GM10847 (cell line): Measurements from ENCODE around the gene CAPZA2.

Experiments used
- POLR2A ChIP-seq: IDR thresholded peaks from 2 replicates; pipeline ENCODE4 v1.6.1; 2011; ENCODE audit not compliant: insufficient read length; ENCODE audit errors: extremely low read depth

Gene CAPZA2

DNA sequence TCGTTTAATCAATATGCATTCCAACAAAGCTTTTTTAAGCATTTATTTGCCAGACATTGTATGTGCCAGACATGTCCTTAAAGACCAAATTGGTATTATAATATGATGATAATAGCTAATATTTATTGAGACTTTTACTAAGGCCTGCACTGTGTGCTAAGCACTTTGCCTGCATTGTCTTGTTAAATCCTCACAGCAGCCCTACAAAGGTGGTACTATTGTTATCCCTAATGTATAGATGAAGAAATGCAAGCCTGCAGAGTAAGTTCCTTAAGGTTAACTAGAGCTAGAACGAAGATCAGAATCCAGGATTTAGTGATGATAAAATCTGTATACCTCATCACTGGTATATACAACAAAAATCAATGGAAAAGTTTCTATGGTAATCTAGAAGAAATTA is 5.3 kb upstream of the CAPZA2 start:
- no peak for TF ChIP-seq POLR2A

DNA sequence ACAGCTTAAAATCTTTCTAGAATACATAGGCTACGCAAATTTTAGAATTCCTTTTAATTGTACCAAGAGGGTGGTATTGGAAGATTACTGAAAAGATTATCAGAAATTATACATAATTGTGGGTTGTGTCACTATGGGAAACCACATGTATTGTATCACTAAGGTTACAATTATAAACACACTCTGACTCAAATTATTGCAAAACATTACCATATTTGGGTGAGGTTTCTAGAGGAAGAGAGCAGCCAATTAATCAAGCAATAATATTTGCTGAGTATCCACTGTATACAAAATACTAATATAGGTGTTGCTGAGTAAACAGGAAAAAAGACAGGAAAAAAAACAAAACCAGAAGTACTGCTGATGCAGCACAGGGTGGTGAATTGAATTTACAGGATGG is 3.1 kb upstream of the CAPZA2 start:
- no peak for TF ChIP-seq POLR2A

DNA sequence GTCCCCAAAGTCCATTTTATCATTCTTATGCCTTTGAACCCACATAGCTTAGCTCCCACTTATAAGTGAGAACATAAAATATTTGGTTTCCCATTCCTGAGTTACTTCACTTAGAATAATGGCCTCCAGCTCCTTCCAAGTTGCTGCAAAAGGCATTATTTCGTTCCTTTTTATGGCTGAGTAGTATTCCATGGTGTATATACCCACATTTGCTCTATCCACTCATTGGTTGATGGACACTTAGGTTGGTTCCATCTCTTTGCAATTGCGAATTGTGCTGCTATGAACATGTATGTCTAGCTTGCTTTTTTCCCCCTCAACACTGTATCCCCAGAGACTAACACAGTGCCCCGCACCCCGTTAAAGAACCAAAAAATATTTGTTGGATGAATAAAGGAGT is 670 bp upstream of the CAPZA2 start:
- TF ChIP-seq POLR2A: no peak

DNA sequence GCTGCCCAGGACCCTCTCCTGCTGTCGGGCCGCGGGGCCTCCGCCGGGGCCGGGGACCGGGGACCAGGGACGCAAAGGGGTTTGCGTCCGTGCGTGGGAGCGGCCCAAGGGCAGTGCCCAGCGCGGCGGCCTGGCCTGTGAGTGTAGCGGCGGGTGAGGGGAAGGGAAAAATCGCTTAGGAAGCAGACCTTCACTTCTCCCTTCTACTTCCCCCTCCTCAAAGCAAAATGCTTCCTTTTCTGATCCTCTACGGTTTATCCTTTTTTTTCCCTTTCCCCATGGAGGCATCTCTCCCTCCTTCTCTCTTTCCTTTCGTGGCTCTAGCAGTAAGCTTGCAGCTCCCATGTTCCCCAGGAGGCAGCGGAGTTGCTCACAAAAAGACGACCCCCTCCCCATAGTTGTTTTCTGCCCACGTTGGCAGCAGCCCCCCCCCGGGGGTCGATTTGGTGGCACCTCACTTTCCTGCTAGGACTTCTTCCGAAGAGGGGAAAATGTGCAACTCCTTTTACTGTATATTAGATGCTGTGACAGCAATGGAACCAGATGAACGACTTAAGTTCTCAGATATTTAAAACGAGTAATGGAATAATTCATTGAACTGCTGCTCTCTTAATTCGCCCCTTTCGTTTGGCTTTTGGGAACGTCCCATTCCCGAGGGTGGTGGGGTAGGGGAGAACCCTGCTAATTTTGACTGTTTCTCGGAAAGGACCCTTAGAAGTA is 724 bp downstream of the CAPZA2 start:
- TF ChIP-seq POLR2A: no peak

DNA sequence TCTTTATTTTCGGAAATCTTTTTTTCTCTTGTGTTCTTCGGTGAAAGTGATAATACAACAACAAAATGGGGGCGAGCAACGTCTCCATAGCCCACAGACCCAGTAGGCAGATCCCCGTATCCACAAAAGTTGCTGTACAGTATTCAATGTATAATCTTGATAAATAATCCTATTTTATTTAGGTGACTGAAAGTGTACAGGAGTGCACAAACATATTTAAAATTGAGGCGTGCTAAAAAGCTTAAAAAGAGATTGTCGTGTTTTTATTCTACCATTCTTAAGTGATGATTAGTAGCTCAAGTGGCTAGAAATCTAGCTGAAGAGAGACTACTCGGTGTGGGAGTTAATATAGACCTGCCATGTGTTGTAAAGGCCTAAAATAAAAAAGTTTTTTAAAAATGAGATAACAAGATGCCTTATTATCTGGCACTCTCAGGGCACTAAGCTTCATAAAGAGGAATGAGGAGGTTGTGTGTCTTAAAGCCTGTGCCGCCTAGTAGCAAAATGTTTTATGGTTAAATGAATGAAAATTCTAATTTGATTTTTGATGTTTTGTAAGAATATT is 1.6 kb downstream of the CAPZA2 start:
- TF ChIP-seq POLR2A: no peak

DNA sequence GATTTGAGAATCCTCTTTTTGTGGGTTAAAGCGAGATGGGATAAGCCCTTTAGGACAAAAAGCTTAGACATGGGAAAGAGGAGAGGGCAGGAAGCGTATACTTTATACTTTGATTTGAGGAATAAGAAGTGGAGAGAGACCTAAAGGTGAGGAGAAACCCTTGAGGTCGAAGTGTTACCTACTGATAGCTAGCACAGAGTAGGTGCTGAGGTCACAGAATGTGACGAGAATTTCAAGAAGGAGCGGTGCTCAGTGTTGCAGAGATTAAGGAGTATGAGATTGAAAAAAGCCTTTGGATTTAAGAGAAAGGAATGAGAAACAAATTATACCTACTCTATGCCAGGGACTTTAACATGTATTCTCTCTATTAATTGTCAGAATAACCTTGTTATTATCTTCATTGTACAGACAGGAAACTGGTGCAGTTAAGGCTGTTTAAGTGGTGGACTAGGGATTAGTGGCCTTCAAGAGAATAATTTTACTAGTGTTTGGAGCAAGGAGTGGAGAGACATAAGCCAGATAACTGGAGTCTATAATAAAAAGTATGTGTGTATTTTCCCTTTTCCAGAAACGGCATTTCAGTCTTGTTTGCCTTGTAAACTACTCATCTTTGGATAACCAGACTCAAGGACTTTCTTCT is 8.8 kb downstream of the CAPZA2 start:
- no peak for TF ChIP-seq POLR2A

DNA sequence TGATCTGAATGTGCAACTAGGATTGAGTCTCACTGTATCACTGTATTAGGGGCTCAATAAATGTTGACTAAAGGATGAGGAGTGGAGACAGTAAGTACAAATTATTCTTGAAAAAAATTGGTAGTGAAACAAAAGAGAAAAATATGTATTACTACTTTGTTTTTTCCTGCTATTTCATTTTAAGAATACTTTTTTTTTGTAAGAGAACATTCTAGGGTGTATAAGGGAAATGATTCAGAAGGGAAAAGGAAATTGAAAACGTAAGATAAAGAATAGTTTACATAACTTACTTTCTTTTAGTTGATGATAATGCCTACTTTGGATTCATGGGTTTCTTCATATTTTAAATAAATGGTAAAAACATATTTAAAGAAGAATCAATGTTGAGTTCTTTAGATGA is 9.6 kb downstream of the CAPZA2 start:
- TF ChIP-seq POLR2A: no peak

DNA sequence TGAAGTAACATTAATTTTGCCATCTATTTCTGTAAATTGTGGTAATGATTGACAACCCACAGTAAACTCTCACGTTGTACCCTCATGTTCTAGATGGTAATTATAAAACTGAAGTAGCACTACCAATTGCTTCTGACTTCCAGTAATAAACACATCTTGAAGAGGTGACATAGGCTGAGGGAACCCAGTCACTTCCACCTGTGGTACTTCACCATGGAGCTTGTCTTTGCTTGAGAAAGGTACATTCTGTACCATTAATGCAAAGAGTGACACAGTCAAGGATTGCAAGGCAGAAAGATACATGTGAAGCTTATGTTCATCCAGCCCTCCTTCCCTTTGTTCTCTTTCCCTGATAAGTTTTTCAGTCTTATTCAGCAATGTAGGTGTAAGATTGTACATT is 11.2 kb downstream of the CAPZA2 start:
- no peak for TF ChIP-seq POLR2A

DNA sequence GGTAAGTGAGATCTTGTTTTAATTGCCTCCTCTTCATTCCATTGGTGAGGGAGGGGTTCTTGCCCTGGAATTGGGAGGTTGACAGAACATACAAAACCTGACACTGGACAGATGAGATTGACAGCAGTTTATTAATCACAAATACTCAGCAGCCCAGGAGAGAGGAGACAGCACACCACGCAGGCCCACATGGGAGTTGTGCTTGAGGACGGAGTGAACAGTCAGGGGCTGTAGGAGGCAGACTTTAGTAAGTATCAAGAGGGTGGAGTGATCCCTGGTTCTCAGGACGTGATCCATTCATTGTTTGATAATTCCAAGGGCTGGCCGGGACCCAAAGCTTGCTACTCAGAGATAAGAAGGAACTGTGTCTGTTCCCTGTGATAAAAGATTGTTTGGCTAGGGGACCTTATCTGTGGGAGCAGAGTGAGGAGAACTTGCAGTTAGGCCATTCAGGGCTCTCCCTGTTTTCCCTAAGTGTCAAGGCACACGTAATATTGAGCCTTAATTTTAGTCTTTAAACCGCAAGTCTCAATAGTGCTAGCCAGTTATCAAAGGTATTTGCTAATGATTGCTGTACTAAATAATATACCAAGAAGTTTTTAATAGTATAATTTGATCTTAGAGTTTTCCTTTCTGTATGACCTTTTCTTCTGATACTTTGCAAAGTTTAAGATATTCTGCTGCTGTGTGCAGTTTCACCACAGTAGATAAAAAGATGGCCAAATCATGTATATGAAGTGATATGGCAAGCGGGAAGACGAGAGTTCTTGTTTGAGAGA is 14.5 kb downstream of the CAPZA2 start:
- TF ChIP-seq POLR2A: no peak

DNA sequence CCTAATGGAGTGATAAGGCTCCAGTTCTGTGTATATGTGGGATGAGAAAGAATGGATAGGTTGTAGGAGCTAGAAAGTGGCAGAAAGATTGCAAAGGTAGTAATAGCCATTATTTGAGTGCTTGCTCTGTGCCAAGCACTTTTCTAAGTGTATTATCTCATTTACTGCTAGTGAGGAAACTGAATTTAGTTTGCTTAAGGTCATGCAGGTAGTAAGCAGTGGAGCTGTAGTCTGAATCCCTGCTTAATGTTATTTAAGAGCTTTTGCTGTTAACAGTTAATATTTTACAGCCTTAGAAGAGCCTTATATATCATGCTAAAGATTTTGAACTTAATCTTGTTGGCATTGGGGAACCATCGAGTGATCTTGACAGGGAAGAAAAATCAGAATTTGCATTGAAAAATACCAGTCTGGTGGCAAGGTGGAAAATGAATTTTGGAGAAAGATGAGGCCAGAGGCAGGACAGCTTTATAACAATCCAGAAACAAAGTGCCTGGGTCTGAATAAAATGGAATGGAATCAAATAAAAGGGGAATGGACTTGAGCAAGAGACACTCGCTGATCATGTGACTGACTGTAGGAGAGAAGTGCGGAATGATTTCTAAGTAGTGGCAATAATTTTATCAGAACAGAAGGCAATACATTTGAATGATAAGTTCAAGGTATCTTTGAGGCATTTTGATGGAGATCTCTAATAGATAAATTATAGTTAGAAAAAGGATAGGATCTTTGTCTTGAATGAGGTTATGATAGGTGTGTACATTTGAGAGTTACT is 15.2 kb downstream of the CAPZA2 start:
- TF ChIP-seq POLR2A: no peak

DNA sequence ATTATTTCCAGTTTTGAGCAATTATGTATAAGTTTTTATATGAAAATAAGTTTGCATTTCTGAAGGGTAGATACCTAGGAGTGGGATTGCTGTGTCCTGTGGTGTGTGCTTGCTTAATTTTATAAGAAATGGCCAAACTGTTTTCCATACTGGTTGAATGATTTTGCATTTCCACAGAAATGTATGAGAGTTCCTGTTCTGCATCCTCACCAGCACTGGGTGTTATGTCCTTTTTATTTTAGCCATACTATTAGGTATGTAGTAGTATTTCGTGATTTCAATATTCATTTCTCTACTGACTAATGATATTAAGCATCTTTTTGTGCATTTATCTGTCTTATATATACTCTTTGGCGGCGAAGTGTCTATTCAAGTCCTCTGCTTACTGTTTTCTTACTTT is 22.3 kb downstream of the CAPZA2 start:
- TF ChIP-seq POLR2A: no peak

DNA sequence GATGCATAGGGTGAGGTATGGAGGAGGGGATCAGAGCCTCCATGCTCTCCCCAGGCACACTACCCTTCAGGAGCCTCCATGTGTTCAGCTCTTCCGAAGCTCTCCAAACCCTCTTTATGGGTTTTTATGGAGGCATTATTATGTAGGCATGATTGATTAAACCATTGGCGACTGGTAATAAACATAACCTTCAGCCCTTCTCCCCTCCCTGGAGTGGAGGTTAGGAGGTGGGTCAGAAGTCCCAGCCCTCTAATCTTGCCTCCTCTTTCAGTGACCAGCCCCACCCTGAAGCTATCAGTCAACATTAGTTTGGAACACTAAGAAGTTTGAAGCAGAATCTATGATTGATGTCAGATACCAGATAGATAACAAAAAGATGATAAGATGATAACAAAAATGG is 23.3 kb downstream of the CAPZA2 start:
- TF ChIP-seq POLR2A: no peak

DNA sequence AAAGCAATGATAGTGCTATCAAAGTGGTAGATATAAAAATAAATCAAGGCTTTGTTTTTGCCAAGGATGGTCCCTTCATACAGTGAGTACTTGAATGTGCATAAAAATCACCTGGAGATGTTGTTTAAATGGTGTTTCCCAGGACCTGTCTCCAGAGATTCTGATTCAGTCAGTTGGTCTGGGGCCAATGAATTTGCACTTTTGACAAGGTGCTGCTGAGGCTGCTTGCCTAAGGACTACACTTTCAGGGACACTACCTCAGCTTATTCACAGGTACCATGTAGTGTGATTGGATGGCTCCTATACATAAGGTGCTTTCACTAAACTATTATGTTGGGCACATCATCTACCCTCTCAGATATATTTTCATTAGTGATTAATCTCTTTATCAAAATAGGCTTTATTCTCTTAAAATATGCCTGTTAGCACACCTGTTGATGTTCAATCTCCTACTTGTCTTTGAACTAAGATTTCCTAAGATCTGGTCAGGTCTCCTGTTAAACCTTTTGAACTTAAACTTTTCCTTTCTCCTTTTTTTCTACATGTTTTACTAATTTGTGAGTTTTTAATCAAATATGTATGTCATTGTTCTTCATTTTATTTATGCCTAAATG is 24.3 kb downstream of the CAPZA2 start:
- TF ChIP-seq POLR2A: no peak

DNA sequence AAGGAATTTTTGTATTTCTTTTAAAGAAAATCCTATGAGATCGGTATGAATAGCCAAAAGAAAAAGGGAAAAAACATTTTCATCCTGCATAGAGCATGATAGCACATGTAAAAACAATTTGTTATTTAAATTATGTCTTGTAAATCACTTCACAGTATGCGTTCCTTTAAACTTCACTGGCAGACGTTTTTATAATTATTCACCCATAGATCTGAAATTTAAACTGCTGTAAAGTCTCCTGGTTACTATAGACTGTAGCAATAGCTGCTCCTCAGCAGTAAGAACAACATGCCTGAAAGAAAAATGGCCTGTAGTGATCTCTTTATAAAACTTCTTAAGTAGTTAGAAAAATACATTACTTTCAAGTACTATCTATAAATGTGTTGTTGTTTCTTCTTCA is 26.5 kb downstream of the CAPZA2 start:
- no peak for TF ChIP-seq POLR2A

DNA sequence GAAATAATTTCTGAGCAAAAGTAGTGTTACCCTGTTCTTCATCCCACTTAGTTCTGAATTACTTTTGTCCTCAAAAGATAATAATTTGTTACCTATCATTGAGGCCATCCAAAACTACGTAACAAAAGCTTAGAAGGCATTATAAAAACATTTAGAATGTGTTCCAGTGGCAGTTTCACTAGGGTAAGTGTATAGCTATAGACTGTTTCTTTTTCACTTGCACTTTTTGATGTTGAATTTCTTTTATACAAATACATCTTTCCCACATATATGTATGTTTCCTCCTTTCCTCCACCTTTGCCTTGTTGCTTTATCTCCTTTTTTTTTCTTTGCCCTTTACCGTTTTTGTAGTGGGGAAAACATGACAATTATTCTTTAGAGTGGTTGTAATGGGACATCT is 33.5 kb downstream of the CAPZA2 start:
- TF ChIP-seq POLR2A: no peak
